Measurements from ENCODE around the gene RIMKLB.

The RIMKLB gene

GRCh38 chr12:8697476-8698131 lies at the start of gene RIMKLB:
RIMKLB (plus strand) TSS chr12:8697991; CDS start chr12:8713867, 15,876 bp downstream.
- DNase-seq (ENCODE audit: low read depth in 3 of 3, low spot score in 1 of 3), result peak; percentile 39 to 65 (median 64)

- no peak for DNase-seq (ENCODE audit: low read depth in 3 of 3, low spot score in 1 of 3)
Observed at GRCh38 chr12:8648576-8649205, 49.1 kb upstream of the RIMKLB start.

GRCh38 chr12:8655421-8655820 lies 42.4 kb upstream of the RIMKLB start:
- no peak for DNase-seq (ENCODE audit: low read depth in 3 of 3, low spot score in 1 of 3)

- DNase-seq (ENCODE audit: low read depth in 3 of 3, low spot score in 1 of 3), result no peak
Observed at GRCh38 chr12:8658346-8658745, 39.4 kb upstream of the RIMKLB start.

- DNase-seq (ENCODE audit: low read depth in 3 of 3, low spot score in 1 of 3), result no peak
Observed at GRCh38 chr12:8661016-8661415, 36.8 kb upstream of the RIMKLB start.

- DNase-seq (ENCODE audit: low read depth in 3 of 3, low spot score in 1 of 3), result no peak
Observed at GRCh38 chr12:8661751-8662150, 36.0 kb upstream of the RIMKLB start.

GRCh38 chr12:8662593-8662992 lies 35.2 kb upstream of the RIMKLB start, which contains the start of gene MFAP5:
MFAP5 (minus strand) TSS chr12:8662826; CDS start chr12:8662104, 722 bp downstream.
- no peak for DNase-seq (ENCODE audit: low read depth in 3 of 3, low spot score in 1 of 3)

GRCh38 chr12:8664228-8664913 lies 33.4 kb upstream of the RIMKLB start:
- no peak for DNase-seq (ENCODE audit: low read depth in 3 of 3, low spot score in 1 of 3)

GRCh38 chr12:8665759-8666158 lies 32.0 kb upstream of the RIMKLB start:
- DNase-seq (ENCODE audit: low read depth in 3 of 3, low spot score in 1 of 3), result no peak

- no peak for DNase-seq (ENCODE audit: low read depth in 3 of 3, low spot score in 1 of 3)
Observed at GRCh38 chr12:8667270-8667669, 30.5 kb upstream of the RIMKLB start.

- no peak for DNase-seq (ENCODE audit: low read depth in 3 of 3, low spot score in 1 of 3)
Observed at GRCh38 chr12:8668441-8668840, 29.4 kb upstream of the RIMKLB start.

- DNase-seq (ENCODE audit: low read depth in 3 of 3, low spot score in 1 of 3), result no peak
Observed at GRCh38 chr12:8672381-8672780, 25.4 kb upstream of the RIMKLB start.

- no peak for DNase-seq (ENCODE audit: low read depth in 3 of 3, low spot score in 1 of 3)
Observed at GRCh38 chr12:8675591-8676036, 22.2 kb upstream of the RIMKLB start.

- no peak for DNase-seq (ENCODE audit: low read depth in 3 of 3, low spot score in 1 of 3)
Observed at GRCh38 chr12:8676651-8677050, 21.1 kb upstream of the RIMKLB start.

GRCh38 chr12:8677362-8677761 lies 20.4 kb upstream of the RIMKLB start:
- no peak for DNase-seq (ENCODE audit: low read depth in 3 of 3, low spot score in 1 of 3)

- no peak for DNase-seq (ENCODE audit: low read depth in 3 of 3, low spot score in 1 of 3)
Observed at GRCh38 chr12:8678661-8679111, 19.1 kb upstream of the RIMKLB start.

GRCh38 chr12:8680533-8680932 lies 17.3 kb upstream of the RIMKLB start:
- DNase-seq (ENCODE audit: low read depth in 3 of 3, low spot score in 1 of 3), result no peak

GRCh38 chr12:8681129-8681884 lies 16.5 kb upstream of the RIMKLB start:
- no peak for DNase-seq (ENCODE audit: low read depth in 3 of 3, low spot score in 1 of 3)

GRCh38 chr12:8685051-8685450 lies 12.7 kb upstream of the RIMKLB start:
- DNase-seq (ENCODE audit: low read depth in 3 of 3, low spot score in 1 of 3), result no peak

- no peak for DNase-seq (ENCODE audit: low read depth in 3 of 3, low spot score in 1 of 3)
Observed at GRCh38 chr12:8687846-8688601, 9.8 kb upstream of the RIMKLB start.

- DNase-seq (ENCODE audit: low read depth in 3 of 3, low spot score in 1 of 3), result no peak
Observed at GRCh38 chr12:8689681-8690080, 8.1 kb upstream of the RIMKLB start.

Measured in stimulated activated CD4-positive, alpha-beta T cell treated with anti-CD3 and anti-CD28 coated beads, TNF-alpha, amount 100 ng/mL, for 1 hour (primary cell).